ENCODE results near the gene GABARAPL2.

Gene GABARAPL2

DNA sequence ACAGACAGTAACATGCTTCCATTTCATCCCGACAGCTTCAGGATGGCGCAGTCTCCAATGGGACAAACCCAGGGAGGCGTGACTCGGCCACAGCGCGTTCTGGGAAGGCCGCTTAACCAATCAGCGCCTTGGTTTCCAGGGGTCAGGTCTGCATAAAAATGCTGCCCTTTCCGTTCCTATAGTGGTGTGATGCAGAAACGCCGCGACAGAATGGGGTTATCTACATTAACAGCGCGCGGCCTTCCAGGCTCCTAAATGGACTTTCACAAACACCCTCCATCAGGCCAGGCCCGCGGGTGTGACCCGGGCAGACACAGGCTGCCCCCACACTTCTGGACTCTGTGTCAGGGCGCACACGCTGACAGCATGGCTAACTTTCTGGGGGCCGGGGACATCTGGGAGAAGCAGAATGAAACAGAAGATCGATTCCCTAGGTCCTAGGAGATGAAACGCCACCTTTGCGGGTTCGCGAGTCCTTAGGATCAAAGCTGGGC is 10.9 kb upstream of the GABARAPL2 start:
- peak; percentile 91 for DNase-seq

DNA sequence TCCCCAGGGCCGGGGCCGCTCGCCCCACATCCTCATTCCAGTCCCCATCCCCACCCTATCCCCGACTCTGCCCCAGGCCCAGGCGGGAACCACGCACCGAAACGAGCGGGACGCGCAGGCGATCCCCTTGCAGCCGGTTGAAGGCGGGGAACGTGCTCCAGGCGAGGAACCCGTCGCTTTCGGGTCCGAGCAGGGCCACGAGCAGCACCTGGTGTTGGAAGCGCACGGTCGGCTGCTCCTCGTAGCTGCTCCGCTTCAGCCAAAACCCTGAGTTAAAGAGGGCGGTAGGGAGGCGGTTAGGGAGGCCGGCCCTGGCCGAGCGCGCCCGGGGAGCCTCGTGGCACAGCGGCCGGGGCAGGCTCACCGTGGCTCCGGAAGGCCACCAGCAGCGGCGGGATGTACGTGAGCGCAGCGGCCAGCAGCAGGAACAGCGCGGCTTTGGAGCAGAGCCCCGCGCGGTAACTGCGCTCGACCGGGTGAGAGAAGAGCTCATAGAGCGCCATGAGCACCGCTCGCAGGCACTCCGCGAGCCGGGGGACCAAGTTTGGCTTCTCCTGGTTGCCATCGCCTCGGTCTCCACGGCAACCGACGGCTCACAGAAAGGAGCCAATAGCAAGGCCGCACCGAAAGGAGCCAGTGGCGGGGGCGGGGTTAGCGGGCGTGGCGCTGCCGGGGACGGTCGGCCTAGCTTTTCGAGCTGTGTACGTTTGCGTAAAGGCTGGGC is 10.3 kb upstream of the GABARAPL2 start, which contains the start of gene TMEM231:
TSS of gene TMEM231 (minus strand) at position 546 of the 724 bp plus-strand sequence. CDS start at position 503, 43 bp downstream.
- peak; percentile 93 for DNase-seq

DNA sequence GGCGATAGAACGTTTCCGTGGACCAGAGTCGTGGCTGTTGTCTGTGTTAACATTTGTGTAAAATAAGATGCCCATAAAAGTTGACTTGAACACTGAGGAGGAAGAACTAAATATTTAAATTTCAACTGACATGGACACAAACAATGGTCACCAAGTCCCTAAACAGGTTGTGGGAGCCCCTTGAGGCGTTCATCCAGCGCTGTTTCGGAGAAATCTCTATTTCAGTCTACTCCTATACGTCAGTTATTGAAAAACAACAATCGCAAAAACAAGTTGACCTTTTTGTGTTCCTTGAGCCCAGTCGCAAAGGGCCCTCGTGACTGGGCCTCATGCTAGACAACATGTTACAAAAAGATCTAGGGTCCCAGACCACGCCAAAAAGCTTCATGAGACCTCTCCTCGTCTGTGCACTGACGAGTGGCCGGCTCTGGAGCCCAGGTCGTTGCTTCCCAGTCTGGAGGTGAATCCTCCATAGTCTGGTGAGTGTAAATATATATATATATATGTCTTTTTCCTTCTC is 9.7 kb upstream of the GABARAPL2 start:
- DNase-seq, result no peak

DNA sequence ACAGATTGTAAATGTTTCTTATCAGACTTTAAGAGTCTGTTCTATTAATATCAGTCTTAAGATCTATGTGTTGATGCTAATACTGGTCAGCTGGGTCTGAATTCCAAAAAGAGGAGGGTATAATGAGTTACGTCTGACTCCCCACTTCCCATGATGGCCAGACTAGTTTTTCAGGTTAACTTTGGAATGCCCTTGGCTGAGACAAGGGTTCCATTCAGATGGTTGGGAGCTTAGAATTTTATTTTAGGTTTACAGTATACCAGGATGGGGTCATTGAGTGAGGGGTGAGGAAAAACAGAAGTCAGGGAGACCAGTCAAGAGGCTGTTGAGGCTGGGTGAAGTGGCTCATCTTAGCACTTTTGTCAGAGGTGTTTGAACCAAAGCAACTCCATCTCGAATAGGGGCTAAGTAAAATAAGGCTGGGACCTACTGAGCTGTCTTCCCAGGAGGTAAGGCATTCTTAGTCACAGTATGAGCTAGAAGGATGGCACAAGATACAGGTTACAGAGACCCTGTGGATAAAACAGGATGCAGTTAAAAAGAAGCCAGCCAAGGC is 7.3 kb upstream of the GABARAPL2 start:
- DNase-seq, result no peak

DNA sequence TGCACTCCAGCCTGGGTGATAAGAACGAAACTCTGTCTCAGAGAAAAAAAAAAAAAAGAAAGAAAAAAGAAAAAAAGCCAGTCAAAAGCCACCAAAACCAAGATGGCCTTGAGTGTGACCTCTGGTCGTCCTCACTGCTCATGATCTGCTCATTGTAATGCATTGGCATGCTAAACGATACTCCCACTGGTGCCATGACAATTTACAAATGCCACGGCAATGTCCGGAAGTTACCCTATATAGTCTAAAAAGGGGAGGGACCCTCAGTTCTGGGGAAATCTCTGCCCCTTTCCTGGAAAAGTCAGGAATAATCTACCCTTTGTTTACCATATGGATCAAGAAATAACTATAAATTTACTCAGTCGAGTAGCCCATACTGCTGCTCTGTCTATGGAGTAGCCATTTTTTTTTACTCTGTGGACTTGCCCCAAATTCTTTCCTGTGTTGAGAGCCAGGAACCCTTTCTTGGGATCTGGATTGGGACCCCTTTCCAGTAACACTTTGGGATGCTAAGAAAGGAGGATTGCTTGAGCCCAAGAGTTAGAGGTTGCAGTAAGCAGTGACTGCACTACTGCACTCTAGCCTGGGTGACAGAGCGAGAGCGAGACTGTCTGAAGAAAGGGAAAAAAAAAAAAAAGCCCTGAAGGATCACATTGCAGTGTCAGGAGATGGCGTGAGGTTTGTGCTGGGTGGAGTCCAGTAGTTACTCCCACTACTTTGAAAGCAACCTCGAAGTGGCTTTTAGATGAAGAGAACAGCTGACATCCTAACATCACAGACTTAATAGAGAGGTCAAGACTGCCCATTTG is 6.4 kb upstream of the GABARAPL2 start:
- DNase-seq, result peak; percentile 33

DNA sequence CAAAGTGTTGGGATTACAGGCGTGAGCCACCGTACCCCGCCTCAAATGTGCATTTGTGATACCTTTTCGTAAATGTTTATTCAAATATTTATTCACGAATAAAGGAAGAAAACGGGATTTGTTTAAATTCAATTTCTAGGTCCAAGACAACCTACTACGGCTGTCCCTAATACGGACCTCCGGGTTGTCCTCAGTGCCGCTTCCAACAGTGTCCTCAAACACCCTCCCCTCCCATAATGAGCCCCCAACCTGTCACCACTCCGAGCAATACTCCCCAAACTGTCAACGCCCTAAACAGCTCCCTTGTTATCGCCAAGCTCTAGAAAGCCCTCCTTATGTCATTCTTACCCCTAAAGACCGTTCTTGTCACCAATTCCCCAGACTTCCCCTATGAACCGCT is 539 bp upstream of the GABARAPL2 start:
- no peak for DNase-seq

DNA sequence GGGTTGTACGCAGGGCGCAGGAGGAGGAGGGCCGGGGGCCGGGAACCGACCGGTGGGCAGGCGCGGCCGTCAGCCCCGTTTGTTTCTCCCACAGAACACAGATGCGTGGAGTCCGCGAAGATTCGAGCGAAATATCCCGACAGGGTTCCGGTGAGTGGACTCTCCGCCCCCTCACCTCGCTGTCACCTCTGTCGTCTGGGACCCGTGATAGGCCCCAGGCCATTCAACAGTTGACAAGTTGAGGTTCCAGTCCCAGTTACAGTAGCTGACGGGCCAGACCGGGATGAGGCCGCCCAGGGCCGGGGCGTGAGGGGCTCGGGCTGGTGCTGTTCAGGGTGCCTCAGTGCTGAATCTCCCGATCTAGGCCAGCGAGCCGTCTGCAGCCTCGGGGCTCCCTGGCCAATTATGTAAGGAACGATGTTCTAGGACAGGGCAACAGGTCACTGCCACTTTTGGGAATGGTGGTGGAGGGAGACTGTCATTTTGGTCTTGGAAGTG is 628 bp downstream of the GABARAPL2 start:
- no peak for DNase-seq

DNA sequence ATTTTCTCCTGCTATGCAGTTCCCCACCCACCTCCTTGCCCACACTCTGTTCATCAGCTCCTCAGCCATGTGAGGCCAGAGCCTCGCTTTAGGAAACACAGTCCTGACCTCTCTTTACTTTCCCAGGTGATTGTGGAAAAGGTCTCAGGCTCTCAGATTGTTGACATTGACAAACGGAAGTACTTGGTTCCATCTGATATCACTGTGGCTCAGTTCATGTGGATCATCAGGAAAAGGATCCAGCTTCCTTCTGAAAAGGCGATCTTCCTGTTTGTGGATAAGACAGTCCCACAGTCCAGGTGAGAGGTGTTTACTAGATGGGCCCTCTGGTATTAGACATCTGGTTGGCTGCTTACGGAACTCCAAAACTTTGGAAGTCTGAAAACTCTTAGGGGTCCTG is 1.7 kb downstream of the GABARAPL2 start:
- no peak for DNase-seq

DNA sequence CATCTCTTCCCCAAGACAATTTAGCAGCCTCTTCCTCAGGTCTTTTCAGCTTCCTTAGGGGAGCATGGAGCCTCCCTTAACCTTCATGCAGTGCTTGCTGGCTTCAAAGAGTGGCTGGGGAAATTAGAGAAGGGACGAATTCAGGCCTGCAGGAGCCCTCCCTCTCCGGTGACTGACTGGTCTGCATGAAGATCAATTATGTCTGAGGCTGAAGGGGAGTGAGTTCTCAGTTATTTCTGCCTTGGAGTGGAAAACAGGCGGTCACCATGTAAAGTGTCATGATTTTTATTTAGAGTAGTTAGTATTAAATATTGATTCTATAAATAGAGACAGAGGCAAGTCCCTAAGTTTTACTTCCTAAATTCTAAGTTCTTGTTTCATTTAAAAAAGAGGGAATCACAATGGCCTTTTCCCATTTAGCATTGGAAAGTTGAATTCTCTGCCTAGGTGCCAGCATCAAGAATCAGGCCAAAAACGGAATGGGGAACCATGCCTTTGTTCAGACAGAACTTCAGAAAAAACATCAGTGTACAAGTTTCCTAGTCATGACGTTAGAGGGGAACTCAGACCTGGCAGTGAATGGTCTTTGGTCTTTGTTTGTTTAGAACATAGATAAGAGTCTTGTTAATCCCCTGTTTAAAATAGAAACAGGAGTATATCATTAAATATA is 4.4 kb downstream of the GABARAPL2 start:
- no peak for DNase-seq

DNA sequence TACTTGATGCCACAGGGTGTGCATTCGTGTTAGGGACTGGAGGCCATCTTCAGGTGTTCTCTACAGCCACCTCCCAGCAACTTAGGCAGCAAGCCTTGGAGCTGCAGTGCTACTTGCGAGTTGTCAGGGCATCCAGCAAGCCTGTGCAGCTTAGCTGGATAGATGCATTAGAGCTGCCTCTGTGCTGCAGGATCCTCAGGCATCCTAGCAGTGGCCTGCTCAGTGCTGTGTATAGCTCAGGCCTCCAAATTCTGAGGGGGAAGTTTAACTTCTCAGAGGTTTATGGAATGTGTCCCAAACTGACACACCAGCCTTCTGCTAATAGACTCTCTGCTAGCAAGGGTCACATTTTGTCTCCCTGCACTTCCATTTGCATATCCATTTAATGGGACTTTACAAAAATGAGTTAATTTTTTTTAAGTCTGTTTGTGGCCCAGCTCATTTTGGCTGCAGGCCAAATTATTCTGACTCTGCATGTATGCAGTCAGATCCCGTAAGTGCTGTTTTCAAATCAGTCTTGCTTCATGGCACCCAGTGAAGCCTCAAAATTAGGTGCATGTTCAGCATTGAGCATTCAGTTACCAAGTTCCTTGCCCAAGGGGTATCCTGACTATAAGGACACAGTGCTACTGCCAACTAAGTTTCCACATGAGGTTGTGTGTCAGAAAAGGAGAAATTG is 6.8 kb downstream of the GABARAPL2 start:
- no peak for DNase-seq

DNA sequence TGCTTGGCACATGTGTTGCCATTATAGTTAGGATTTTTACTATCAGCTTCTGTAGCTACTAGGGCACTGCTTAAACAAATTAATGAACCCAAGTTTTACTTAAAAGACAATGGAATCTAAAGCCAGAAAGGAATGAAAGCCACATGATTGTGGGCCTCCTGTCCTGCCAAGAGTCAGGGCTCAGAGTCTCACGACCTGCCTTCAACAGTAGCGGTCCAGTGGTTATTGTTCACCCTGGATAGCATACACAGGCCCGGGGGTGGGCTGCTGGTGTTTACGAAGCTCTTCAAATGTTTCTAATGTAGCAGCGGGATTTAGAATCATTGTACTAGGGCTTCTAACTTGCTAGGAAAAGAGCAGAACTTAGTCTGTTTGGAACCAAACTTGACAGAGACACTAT is 7.8 kb downstream of the GABARAPL2 start:
- DNase-seq, result no peak

DNA sequence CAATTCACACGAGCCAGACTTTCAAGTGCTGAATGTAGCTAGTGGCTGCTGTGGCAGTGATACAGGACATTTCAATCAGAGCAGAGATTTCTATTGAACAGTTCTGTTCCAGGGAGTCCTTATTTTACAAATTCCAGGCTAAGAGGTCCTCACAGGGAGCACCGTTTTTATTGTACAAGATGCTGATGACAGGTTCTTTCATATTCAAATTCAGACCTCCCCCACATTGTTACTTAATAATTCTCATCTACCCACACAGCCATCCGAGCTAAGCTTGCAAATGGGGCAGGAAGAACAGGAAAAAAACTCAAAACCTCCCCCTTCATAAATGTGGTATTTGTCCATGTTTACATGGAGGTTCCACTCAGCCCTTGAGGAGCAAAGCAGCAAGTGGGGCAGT is 9.8 kb downstream of the GABARAPL2 start:
- DNase-seq, result no peak

DNA sequence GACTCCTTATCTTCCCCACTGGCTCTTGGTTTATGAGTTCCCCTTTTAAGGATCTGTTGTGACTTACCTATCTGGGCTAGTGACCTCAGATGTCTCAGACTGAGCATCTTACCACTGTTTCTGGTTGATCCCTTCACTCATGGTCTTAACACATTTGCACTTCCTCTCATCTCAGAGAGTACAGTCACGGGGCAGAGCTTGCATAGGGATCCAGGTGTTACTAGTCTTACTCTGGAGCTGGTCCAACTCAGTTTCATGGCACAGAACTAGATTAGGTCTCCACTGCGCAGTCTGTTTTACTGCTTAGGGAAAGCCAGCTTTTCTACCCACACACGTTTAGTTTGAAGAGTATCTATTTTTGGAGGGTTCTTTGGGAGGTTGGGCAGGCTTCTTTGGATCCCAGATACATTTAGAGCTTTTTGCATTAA is 10.2 kb downstream of the GABARAPL2 start:
- no peak for DNase-seq

DNA sequence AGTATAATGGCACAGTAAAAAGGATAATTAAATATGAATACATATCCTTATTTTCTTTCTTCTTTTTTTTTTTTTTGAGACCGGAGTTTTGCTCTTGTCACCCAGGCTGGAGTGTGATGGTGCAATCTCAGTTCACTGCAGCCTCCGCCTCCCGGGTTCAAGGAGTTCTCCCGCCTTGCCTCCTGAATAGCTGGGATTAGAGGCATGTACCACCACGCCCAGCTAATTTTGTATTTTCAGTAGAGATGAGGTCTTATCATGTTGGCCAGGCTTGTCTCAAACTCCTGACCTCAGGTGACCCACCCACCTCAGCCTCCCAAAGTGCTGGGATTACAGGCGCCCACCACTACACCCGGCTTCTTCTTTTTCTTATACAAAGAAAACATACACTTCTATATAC is 12.0 kb downstream of the GABARAPL2 start:
- no peak for DNase-seq

DNA sequence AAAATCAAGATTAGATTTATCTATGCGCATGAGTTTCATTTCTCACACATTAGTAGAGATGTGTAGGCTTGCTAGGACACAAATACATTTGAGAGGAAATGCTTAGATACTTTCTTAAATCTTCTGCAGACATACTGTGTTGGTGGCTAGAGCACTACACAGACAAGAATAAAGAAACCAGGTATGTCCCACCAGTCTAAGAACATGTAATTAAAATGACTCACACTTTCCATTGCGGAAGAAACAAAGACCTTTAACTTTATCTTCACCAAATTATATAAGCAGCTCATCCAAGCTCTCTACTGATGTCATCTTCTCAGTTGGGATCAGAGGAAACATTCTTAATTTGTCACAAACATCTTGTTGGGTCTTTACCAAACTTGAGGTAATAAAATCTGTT is 12.5 kb downstream of the GABARAPL2 start:
- no peak for DNase-seq

DNA sequence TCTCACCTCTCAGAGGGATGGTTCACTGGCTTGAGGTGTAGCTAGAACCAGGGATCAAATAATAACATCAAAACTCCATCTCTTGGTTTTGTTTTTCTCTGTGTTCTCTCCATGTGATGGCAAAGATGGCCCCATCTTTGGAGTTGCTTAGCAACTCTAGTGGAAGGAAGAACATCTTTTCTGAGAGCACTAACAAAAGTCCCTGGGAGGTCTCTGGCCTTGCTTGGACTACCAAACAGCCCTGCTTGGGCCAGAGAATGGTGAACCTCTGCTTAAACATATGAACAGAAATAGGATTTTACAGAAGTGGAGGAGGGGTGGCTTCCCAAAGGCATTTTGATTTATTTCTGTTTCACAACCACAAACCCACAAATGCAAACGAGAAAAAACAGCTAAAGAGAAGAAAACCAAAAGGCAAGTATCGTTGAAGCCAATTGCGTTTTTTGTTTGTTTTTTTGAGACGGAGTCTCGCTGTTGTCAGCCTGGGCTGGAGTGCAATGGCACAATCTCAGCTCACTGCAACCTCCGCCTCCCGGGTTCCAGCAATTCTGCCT is 13.2 kb downstream of the GABARAPL2 start:
- DNase-seq, result no peak

DNA sequence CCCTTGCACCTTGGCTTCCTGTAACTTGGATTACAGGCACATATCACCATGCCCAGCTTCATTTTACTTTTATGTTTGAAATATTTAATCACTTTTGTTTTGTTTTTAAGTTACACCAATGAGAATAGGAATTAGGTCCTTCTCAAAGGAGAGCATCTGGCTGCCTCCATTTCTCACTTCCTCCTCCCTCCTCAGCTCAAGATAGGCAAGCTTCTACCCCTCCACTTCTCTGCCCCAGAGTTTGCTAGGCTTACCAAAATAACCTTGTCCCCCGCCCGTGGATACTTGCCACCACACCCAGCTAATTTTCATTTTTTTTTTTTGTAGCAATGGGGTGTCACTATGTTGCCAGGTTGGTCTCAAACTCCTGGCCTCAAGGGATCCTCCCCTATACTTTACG is 17.9 kb downstream of the GABARAPL2 start:
- no peak for DNase-seq

DNA sequence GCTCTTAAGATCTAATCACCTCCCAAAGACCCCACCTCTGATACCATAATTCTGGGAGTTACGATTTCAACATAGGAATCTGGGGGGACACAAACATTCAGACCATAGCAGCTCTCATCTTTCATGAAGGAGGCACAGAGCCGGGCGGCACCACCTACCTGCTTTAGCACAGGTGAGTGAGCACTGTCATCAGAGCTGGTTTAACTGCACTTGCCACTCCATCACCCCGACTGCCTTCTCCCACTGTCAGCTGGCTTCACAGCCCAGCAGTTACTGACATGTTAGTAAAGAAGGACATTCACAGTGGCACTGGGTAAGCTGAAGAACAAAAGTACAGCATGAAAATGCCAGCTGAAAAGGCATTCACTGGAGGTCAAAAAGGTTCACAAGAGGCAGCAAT is 22.5 kb downstream of the GABARAPL2 start:
- no peak for DNase-seq

DNA sequence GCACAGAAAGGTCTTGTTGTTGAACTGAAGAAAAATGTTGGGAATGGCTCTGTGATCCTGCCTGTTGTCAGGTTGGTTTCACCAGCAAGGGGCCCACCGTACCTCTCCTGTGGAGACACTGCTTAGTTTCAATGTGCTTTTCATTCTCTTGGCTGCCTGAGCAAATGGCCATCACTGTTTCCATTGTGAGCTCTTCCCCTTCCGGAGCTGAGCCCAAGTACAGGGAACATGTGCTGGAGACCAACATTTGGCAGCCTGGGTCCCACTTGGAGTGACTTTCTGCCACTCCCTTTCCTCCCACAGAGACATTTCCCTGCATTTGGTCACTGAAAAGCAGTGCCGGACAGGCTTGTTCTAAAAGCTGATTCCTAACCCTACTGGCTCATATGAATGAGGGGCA is 23.1 kb downstream of the GABARAPL2 start:
- DNase-seq, result no peak

DNA sequence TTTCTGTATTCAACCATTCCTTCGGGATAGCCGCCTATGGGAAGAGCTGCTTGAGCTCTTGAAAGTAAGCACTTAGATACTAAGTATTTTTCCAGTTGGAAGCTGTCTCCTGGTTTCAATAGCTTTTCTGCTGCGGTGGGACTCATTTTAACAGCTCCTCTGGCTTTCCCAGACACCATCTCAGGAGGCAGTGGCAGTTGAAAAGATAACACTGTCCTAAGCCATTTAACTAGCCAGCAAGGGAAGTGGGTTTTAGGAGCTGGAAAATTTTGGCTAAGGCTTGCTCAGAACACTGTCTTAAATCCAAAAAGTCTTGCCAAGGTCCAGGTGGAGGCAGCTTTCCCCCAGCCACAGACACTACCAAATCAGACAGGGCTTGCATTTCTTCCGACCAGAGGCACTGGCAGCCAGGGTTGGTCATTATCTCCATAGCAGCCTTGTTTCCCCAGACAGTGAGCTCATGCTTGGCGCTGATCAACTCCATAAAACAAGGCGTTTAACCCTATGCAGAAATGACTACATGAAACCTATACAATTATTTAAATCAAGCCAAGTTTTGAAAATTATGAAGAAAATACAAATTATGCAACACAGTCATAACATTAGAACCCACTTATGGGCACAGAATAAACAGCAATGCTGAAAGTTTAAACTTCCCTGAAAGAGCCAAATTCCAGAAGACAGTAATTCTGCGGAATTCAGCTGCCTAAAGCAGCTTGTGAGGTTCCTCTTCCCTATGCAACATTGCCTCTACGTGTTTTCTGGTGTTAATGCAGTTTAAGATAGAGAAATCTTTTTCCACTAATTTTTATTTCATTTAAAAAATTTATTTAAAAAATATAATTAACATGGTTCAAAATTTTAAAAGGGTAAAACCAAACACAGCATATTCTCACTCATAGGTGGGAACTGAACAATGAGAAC is 25.0 kb downstream of the GABARAPL2 start:
- DNase-seq, result peak; percentile 73
